Caco-2 (cell line): ENCODE measurements around the gene ACOT7. TPM values are rescaled to one million over a fixed set of nuclear protein-coding genes. Genes with fewer than 3 reads are reported as not detected.
A peak's percentile ranks its signal among the peaks of the same experiment; 100 is the strongest.

Experiments used
- BruUV-seq: library from RNA; stranded (reverse); fragments of 400-500 nt; replicated peaks from 2 replicates; lab custom pipeline; 2021; lab: Mats Ljungman, UMichigan
- CTCF ChIA-PET: fragments of 300-600 bp; sonication (Branson Sonifier 250); formaldehyde crosslinking; loops from one replicate; lab custom pipeline; 2022; ENCODE audit warnings: antibody characterized with exemption; lab: Charles Lee
- POLR2A ChIA-PET: fragments of 300-600 bp; sonication (Branson Sonifier 250); formaldehyde crosslinking; loops from one replicate; lab custom pipeline; 2022; ENCODE audit warnings: antibody characterized with exemption; lab: Charles Lee
- DNase-seq, 2 experiments: peaks; one replicate each; pipeline versions ENCODE4 v3.0.0 to v3.0.0-alpha.2; 2020 to 2022
- H3K27me3 ChIP-seq: replicated peaks from 2 replicates; pipeline ENCODE4 v1.6.0; 2011; ENCODE audit warnings: low read length; ENCODE audit not compliant: control insufficient read depth, insufficient read depth
- H3K36me3 ChIP-seq: 2 replicates; pipeline ENCODE4 v1.5.1; 2011; ENCODE audit warnings: low read length; ENCODE audit not compliant: control insufficient read depth, insufficient read depth
- H3K4me1 ChIP-seq: fragments of 250-450 bp; sonication (Bioruptor Pico); 2 replicates; pipeline ENCODE4 v1.5.1; 2020; ENCODE audit warnings: mild to moderate bottlenecking
- H3K4me3 ChIP-seq: 2 replicates; pipeline ENCODE4 v1.5.1; 2011; ENCODE audit warnings: low read depth, mild to moderate bottlenecking, control low read depth, low read length
- H3K9me3 ChIP-seq: fragments of 250-450 bp; sonication (Bioruptor Pico); 2 replicates; pipeline ENCODE4 v1.5.1; 2020; ENCODE audit warnings: mild to moderate bottlenecking, moderate library complexity
- H3K27ac Mint-ChIP-seq: one replicate; pipeline ENCODE4 v1.8.0; 2022; ENCODE audit warnings: mixed read lengths; ENCODE audit not compliant: unreplicated experiment
- H3K27me3 Mint-ChIP-seq: one replicate; pipeline ENCODE4 v1.8.0; 2022; ENCODE audit warnings: mixed read lengths; ENCODE audit not compliant: insufficient read depth, unreplicated experiment
- H3K36me3 Mint-ChIP-seq: one replicate; pipeline ENCODE4 v1.8.0; 2022; ENCODE audit warnings: mild to moderate bottlenecking, mixed read lengths; ENCODE audit not compliant: insufficient read depth, unreplicated experiment
- H3K4me1 Mint-ChIP-seq: one replicate; pipeline ENCODE4 v1.8.0; 2022; ENCODE audit warnings: low read depth, mixed read lengths; ENCODE audit not compliant: unreplicated experiment
- H3K4me3 Mint-ChIP-seq: one replicate; pipeline ENCODE4 v1.8.0; 2022; ENCODE audit warnings: mild to moderate bottlenecking, moderate library complexity, mixed read lengths; ENCODE audit not compliant: unreplicated experiment
- H3K9me3 Mint-ChIP-seq: one replicate; pipeline ENCODE4 v1.8.0; 2022; ENCODE audit warnings: mixed read lengths; ENCODE audit not compliant: unreplicated experiment
- intact Hi-C: fragments of 100-400 bp; cut with micrococcal nuclease; formaldehyde crosslinking; loops from one replicate; pipeline ENCODE4 v1.10.0; 2022; ENCODE audit not compliant: unreplicated experiment
- total RNA-seq: library from RNA; stranded (reverse); gene quantifications from 2 replicates; pipeline ENCODE4 v1.2.3, GENCODE V29; 2022
- TF ChIP-seq, protein P1 (sequence below), 2 experiments: fragments of 200-600 bp in 1 of 2; IDR thresholded peaks; 1 replicate in 1 of 2; 2 replicates in 1 of 2; pipeline versions ENCODE4 v1.5.1 to v1.8.0; 2011 to 2022; ENCODE audit warnings: antibody characterized with exemption in 1 of 2, control low read depth in 1 of 2, inconsistent platforms in 1 of 2, low read depth in 1 of 2, low read length in 1 of 2, mild to moderate bottlenecking in 1 of 2, moderate library complexity in 1 of 2; ENCODE audit not compliant: insufficient read depth in 1 of 2, severe bottlenecking in 1 of 2, unreplicated experiment in 1 of 2

The ACOT7 gene
- total RNA-seq, 1 experiment from 2014 or later = 221 TPM

DNA sequence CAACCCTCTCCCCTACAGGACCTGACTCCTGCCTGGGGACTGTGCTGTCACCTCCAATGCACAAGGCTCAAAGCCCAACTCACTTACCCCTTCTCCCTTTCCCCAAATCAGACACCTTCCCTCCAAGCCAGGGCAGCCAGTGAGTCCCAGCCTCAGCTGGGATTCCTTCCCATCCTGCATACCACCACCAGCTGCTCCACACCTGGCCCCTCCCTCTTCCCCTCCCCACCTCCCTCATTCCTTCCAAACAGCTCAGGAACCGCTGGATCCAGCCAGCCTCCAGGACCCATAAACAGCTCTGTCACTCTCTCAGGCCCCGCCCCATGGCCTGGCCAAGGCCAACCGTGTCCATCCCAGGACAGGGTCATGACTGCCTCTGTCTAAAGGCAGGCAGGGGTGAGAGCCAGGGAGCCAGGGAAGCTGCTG is 41.4 kb downstream of the ACOT7 start:
- peak overlapping the region; percentile 28 for H3K4me3 Mint-ChIP-seq
- Histone ChIP-seq H3K9me3 (no peaks in the 10 kb centered on the region), H3K4me1 (peaks cover 42% of the 10 kb centered on the region), H3K36me3 (no peaks in the 10 kb centered on the region; the same call in none of the 2 replicates), H3K4me3 (no peak overlapping the region), H3K27me3 (no peaks in the 10 kb centered on the region)
- intact Hi-C loops = no loop called here
- TF ChIP-seq, protein P1, sequence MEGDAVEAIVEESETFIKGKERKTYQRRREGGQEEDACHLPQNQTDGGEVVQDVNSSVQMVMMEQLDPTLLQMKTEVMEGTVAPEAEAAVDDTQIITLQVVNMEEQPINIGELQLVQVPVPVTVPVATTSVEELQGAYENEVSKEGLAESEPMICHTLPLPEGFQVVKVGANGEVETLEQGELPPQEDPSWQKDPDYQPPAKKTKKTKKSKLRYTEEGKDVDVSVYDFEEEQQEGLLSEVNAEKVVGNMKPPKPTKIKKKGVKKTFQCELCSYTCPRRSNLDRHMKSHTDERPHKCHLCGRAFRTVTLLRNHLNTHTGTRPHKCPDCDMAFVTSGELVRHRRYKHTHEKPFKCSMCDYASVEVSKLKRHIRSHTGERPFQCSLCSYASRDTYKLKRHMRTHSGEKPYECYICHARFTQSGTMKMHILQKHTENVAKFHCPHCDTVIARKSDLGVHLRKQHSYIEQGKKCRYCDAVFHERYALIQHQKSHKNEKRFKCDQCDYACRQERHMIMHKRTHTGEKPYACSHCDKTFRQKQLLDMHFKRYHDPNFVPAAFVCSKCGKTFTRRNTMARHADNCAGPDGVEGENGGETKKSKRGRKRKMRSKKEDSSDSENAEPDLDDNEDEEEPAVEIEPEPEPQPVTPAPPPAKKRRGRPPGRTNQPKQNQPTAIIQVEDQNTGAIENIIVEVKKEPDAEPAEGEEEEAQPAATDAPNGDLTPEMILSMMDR (IDR thresholded peaks at IDR 0.05; ENCODE audit: insufficient read depth in 1 of 2, low read depth in 1 of 2, low read length in 1 of 2, severe bottlenecking in 1 of 2, unreplicated experiment in 1 of 2) = no peak
- H3K9me3 Mint-ChIP-seq = no peaks in the 10 kb centered on the region
- DNase-seq = peak; percentile 71 to 81
- peaks cover 27% of the 10 kb centered on the region for H3K4me1 Mint-ChIP-seq
- ChIA-PET CTCF (interaction anchor here (0.5 to 1.0 kb wide), 4 partner anchors 16 to 146 kb away, joined by 3 to 4 read pairs (median 3); partner anchors contain the start of gene RNF207), POLR2A (interaction anchor here (1.0 kb wide), 1 partner anchor 8 kb away, joined by 11 read pairs; no protein-coding TSS in a partner anchor)
- peaks cover 60% of the 10 kb centered on the region for H3K36me3 Mint-ChIP-seq
- H3K27ac Mint-ChIP-seq = peak overlapping the region; percentile 93
- no TSS peak for BruUV-seq
- no peaks in the 10 kb centered on the region for H3K27me3 Mint-ChIP-seq

DNA sequence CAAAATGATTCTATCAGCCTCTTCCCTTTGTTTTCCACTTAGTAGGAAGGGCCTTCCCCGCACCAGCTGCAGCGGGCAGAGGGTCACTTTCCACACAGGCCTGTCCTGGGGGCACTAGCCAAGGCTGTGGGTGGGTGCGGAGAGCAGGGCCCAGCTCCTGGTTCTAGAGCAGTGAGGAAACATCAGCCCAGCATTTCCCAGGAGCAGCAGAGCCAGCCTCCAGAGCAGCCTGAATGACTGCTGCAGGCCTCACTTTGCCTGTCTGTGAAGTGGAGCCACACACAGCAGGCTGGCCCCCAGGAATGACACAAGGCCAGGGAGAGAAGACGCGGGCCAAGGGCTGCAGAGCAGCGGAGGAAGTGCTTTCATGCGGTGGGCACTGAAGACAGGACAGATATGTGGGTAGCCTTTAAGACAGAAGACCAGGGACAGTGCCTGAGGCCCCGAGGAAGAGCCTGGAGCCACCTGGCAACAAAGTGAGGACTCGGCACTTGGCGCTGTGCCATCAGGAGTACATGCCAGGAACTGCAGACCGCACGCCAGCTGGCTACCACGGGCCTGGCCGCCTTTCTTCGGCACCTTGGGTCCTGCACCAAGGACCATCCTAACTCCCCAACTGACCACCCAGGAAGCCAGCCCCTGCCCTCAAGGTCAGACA is 42.0 kb downstream of the ACOT7 start:
- Mint-ChIP-seq H3K9me3 (no peaks in the 10 kb centered on the region), H3K27me3 (no peaks in the 10 kb centered on the region), H3K4me1 (peaks cover 27% of the 10 kb centered on the region), H3K4me3 (peak overlapping the region; percentile 28), H3K36me3 (peaks cover 59% of the 10 kb centered on the region), H3K27ac (peak overlapping the region; percentile 93)
- H3K4me3 ChIP-seq = no peak overlapping the region
- TF ChIP-seq, protein P1 (IDR thresholded peaks at IDR 0.05; ENCODE audit: insufficient read depth in 1 of 2, low read depth in 1 of 2, low read length in 1 of 2, severe bottlenecking in 1 of 2, unreplicated experiment in 1 of 2) = no peak
- no peak for DNase-seq
- peaks cover 40% of the 10 kb centered on the region for H3K4me1 ChIP-seq
- CTCF ChIA-PET = interaction anchor here (0.5 to 1.0 kb wide), 4 partner anchors 15 to 146 kb away, joined by 3 to 4 read pairs (median 3); partner anchors contain the start of gene RNF207
- POLR2A ChIA-PET = interaction anchor here (1.0 kb wide), 1 partner anchor 9 kb away, joined by 11 read pairs; no protein-coding TSS in a partner anchor
- no peaks in the 10 kb centered on the region; the same call in 1 of the 2 replicates for H3K36me3 ChIP-seq
- no TSS peak for BruUV-seq
- intact Hi-C loops = no loop called here
- H3K9me3 ChIP-seq = no peaks in the 10 kb centered on the region
- no peaks in the 10 kb centered on the region for H3K27me3 ChIP-seq

DNA sequence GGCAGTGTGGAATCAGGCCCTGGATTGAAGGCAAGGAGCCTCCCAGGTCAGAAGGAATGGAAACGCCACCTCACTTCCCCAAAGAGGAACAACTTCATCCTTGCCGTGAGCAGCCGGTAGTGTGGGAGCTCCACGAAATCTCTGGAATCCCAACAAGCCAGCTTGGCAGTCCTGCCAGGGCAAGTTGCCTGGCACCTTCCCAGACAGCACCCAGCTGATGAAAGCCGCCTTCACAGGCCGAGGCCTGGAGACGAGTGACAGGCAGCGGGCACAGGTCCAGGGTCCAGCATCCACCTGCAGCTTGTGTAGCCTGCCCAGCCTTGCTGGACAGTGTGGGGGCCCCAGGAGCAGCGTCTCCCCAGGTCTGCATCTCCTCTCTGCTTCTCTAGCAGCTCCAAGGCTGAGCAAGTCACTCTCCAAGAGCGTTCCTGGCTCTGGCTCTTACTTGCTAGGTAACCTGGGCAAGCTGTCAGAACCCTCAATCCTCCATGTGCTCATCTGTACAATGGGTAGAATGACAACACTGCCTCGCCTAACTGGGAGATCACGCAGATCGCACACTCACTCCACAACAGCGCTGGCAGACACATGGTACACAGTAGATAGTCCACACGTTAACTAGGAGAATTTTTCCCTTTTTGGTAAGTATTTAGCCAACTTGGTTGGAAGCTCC is 43.0 kb downstream of the ACOT7 start:
- intact Hi-C loops = no loop called here
- Histone ChIP-seq H3K4me3 (no peak overlapping the region), H3K27me3 (no peaks in the 10 kb centered on the region), H3K4me1 (peaks cover 35% of the 10 kb centered on the region), H3K9me3 (no peaks in the 10 kb centered on the region), H3K36me3 (no peaks in the 10 kb centered on the region; the same call in 1 of the 2 replicates)
- Mint-ChIP-seq H3K4me3 (no peak overlapping the region), H3K36me3 (peaks cover 64% of the 10 kb centered on the region), H3K27ac (no peak overlapping the region), H3K9me3 (no peaks in the 10 kb centered on the region), H3K4me1 (peaks cover 27% of the 10 kb centered on the region), H3K27me3 (no peaks in the 10 kb centered on the region)
- ChIA-PET CTCF (no interaction called here), POLR2A (no interaction called here)
- no TSS peak for BruUV-seq
- TF ChIP-seq, protein P1 (IDR thresholded peaks at IDR 0.05; ENCODE audit: insufficient read depth in 1 of 2, low read depth in 1 of 2, low read length in 1 of 2, severe bottlenecking in 1 of 2, unreplicated experiment in 1 of 2) = no peak
- no peak for DNase-seq
